ENCODE measurements around the gene CFP.

The CFP gene

GRCh38 chrX:47576021-47576898 is 53.5 kb downstream of the CFP start:
- DNase-seq (ENCODE audit: low read depth in 2 of 2, low spot score in 1 of 2), result no peak

- no peak for DNase-seq (ENCODE audit: low read depth in 2 of 2, low spot score in 1 of 2)
Measured at GRCh38 chrX:47574547-47575301, 55.0 kb downstream of the CFP start.

GRCh38 chrX:47574076-47574546 is 55.6 kb downstream of the CFP start:
- no peak for DNase-seq (ENCODE audit: low read depth in 2 of 2, low spot score in 1 of 2)

- no peak for DNase-seq (ENCODE audit: low read depth in 2 of 2, low spot score in 1 of 2)
Measured at GRCh38 chrX:47573341-47574075, 56.2 kb downstream of the CFP start.

All from stimulated activated CD8-positive, alpha-beta memory T cell treated with anti-CD3 and anti-CD28 coated beads, Interleukin-4, amount 100 ng/mL, for 1 hour (primary cell).